Activated CD4-positive, alpha-beta T cell treated with anti-CD3 and anti-CD28 coated beads, Interleukin-2, amount 10 ng/mL, durations not matched to agents 7 days and 5 days (primary cell): ENCODE measurements around the gene C20orf202. TPM values are rescaled to one million over a fixed set of nuclear protein-coding genes. Genes with fewer than 3 reads are reported as not detected.

Source experiments
- CTCF ChIA-PET: fragments of 350-600 bp; sonication (Branson Sonifier 250); formaldehyde crosslinking; loops from one replicate; lab custom pipeline; 2021; ENCODE audit warnings: antibody characterized with exemption; lab: Charles Lee
- POLR2A ChIA-PET: fragments of 350-600 bp; sonication (Branson Sonifier 250); formaldehyde crosslinking; loops from one replicate; lab custom pipeline; 2021; ENCODE audit warnings: antibody characterized with exemption; lab: Charles Lee
- DNase-seq: peaks from one replicate; pipeline ENCODE4 v3.0.0-alpha.2; 2020
- H3K27ac Mint-ChIP-seq: one replicate; pipeline ENCODE4 v1.8.0; 2021; ENCODE audit warnings: mild to moderate bottlenecking, moderate library complexity, mixed read lengths
- H3K27me3 Mint-ChIP-seq: one replicate; pipeline ENCODE4 v1.8.0; 2021; ENCODE audit warnings: mixed read lengths
- H3K36me3 Mint-ChIP-seq: one replicate; pipeline ENCODE4 v1.8.0; 2021; ENCODE audit warnings: low read depth, mixed read lengths
- H3K4me1 Mint-ChIP-seq: one replicate; pipeline ENCODE4 v1.8.0; 2021; ENCODE audit warnings: mixed read lengths
- H3K4me3 Mint-ChIP-seq: one replicate; pipeline ENCODE4 v1.8.0; 2021; ENCODE audit warnings: mild to moderate bottlenecking, moderate library complexity, mixed read lengths
- H3K9me3 Mint-ChIP-seq: one replicate; pipeline ENCODE4 v1.8.0; 2021; ENCODE audit warnings: mixed read lengths
- total RNA-seq, 2 experiments: library from RNA; stranded (reverse); gene quantifications; one replicate each; pipeline ENCODE4 v1.2.3, GENCODE V29; 2021

Gene C20orf202
- total RNA-seq, 2 experiments from 2014 or later, result not detected

DNA sequence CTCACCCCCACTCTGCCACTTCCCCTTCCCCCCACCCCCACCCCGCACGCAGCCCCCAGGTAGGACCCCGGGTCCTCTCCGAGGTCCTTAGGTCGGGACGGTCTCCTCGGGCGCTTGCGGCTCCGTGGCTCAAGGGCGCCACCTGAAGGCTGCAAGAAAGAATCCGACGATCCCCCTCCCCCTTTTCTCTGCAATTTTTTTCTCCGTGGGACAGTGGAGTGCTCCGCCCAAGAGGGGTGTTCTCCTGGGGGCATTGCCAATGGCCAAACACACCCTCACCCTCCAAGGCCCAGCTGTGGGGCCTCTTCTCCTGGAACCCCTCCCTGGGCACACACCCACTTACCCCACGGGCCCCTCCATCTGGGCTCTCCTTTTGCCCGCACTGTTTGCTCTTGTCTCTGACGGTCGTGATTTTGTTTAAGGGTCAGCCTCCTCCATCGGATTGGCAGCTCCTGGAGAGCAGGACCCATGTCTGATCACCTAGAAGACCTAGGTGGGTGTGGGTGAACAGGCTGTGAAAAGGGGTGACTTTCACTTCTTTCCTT lies 17.4 kb upstream of the C20orf202 start:
- peak; percentile 59 for DNase-seq
- H3K9me3 Mint-ChIP-seq, result no peaks in the 10 kb centered on the region
- peak overlapping the region; percentile 53 for H3K4me3 Mint-ChIP-seq
- H3K27ac Mint-ChIP-seq, result no peak overlapping the region
- peaks cover 10% of the 10 kb centered on the region for H3K4me1 Mint-ChIP-seq
- POLR2A ChIA-PET, result no interaction called here
- no peaks in the 10 kb centered on the region for H3K36me3 Mint-ChIP-seq
- peaks cover 49% of the 10 kb centered on the region for H3K27me3 Mint-ChIP-seq
- CTCF ChIA-PET, result interaction anchor here (0.5 to 0.9 kb wide), 2 partner anchors 102 to 365 kb away, joined by 3 read pairs; no protein-coding TSS in a partner anchor

DNA sequence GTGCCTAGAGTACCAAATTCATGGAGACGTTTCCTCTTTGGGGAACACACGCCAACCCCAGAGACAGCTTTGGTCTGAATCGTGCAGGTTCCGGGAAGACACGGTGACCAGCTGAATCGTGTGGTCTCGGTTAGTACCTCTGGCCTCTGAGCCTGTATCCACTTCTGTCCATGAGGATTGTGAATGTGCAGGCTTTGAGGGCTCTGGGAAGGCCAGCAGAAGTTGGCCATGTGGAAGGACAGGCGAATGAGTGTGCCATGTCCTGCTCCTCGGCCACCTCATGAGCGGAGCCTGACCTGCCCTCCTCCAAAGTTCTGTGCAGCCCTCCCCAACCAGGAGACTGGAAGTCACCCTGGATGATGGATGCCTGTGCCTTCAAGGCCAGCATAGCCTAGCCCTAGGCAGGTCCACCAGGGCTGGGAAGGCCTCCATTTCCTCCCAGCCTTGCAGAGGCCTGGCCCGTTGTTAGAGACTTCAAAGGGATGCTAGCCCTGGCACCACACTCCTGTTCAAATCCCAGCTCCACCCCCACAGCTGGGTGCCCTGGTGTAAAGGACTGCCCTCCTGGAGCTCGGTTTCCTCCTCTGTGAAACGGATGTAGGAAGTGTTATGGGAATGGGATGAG lies 16.8 kb upstream of the C20orf202 start:
- Mint-ChIP-seq H3K9me3 (no peaks in the 10 kb centered on the region), H3K4me1 (peaks cover 10% of the 10 kb centered on the region), H3K27ac (no peak overlapping the region), H3K4me3 (no peak overlapping the region), H3K36me3 (no peaks in the 10 kb centered on the region), H3K27me3 (peaks cover 50% of the 10 kb centered on the region)
- no peak for DNase-seq
- POLR2A ChIA-PET, result no interaction called here
- CTCF ChIA-PET, result no interaction called here

DNA sequence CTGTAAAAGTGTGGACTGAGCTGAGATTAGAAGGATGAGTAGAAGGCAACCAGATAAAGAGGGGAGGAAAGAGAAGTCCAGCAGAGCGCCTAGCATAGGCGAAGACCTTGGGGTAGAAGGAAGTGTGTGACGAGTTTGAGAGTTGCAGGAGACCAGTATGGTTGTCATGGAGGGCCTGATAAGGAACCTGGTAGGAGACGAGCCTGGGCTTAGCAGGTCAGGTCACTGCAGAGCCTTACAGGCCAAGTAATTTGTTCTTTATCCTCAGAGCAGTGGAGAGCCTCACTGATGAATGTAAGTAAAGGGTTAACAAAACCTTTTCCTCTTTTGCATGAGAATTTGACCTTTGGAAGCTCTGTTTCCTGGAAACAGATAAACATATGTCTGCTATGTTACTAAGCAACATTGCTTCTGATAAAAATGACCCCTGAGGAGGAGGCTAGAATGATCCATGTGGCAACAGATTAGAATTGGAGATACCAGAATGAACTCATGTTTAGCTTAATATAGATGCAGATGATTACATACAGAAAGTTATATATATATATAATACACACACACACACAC lies 15.6 kb upstream of the C20orf202 start:
- peaks cover 44% of the 10 kb centered on the region for H3K27me3 Mint-ChIP-seq
- no peaks in the 10 kb centered on the region for H3K9me3 Mint-ChIP-seq
- no peaks in the 10 kb centered on the region for H3K36me3 Mint-ChIP-seq
- H3K4me1 Mint-ChIP-seq, result peaks cover 10% of the 10 kb centered on the region
- ChIA-PET POLR2A (no interaction called here), CTCF (no interaction called here)
- DNase-seq, result no peak
- no peak overlapping the region for H3K4me3 Mint-ChIP-seq
- H3K27ac Mint-ChIP-seq, result no peak overlapping the region

DNA sequence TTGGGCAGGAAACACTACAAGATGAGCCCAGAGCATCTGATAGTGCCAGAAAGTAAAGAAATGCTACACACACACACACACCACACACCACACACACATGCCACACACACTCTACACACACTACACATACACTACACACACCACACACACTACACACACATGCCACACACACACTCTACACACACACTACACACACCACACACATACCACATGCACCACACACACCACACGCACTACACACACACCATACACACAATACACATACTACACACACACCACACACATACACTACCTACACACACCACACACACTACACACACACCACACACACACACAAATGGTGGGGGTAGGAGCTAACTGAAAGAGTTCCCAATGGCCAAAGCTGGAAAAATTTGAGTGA lies 14.9 kb upstream of the C20orf202 start:
- Mint-ChIP-seq H3K9me3 (no peaks in the 10 kb centered on the region), H3K4me3 (no peak overlapping the region), H3K4me1 (peaks cover 10% of the 10 kb centered on the region), H3K36me3 (no peaks in the 10 kb centered on the region), H3K27ac (no peak overlapping the region), H3K27me3 (peaks cover 39% of the 10 kb centered on the region)
- ChIA-PET CTCF (no interaction called here), POLR2A (no interaction called here)
- no peak for DNase-seq

DNA sequence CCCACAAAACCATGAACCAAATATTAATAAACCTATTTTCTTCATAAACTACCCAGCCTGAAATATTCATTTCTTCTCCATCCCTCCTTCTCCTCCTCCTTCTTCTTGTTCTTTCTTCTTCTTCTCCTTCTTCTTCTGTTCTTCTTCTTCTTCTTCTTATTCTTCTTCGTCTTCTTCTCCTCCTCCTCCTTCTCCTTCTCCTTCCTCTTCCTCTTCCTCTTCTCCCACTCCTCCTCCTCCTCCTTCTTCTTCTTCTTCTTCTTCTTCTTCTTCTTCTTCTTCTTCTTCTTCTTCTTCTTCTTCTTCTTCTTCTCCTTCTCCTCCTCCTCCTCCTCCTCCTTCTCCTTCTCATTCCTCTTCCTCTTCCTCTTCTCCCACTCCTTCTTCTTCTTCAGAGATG lies 13.4 kb upstream of the C20orf202 start:
- POLR2A ChIA-PET, result no interaction called here
- Mint-ChIP-seq H3K27ac (no peak overlapping the region), H3K27me3 (peaks cover 24% of the 10 kb centered on the region), H3K9me3 (no peaks in the 10 kb centered on the region), H3K36me3 (no peaks in the 10 kb centered on the region), H3K4me3 (no peak overlapping the region), H3K4me1 (peaks cover 4% of the 10 kb centered on the region)
- CTCF ChIA-PET, result interaction anchor here (0.7 kb wide), 1 partner anchor 217 kb away, joined by 3 read pairs; no protein-coding TSS in a partner anchor
- no peak for DNase-seq

DNA sequence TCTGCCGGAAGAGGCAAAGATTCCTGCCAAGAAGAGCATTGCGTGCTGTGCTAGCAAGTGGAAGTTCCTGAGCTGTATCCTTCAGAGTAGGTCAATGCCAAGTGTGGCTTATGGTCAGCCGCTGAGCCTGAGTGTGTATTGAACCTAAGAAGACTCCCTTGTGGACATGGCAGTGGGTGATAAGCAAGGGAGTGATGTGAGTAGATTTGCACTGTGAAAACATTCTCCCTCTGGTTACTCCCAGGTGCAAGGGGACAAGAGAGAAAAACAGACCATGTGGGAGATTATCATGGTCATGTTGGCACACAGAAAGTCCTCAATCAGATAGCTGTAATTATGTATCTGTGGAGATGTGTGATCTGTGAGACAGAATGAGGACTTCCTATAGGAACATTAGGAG lies 12.4 kb upstream of the C20orf202 start:
- ChIA-PET CTCF (interaction anchor here (1.4 kb wide), 1 partner anchor 19 kb away, joined by 3 read pairs; no protein-coding TSS in a partner anchor), POLR2A (no interaction called here)
- Mint-ChIP-seq H3K27me3 (peaks cover 24% of the 10 kb centered on the region), H3K9me3 (no peaks in the 10 kb centered on the region), H3K27ac (no peak overlapping the region), H3K4me3 (no peak overlapping the region), H3K4me1 (peaks cover 3% of the 10 kb centered on the region), H3K36me3 (no peaks in the 10 kb centered on the region)
- no peak for DNase-seq

DNA sequence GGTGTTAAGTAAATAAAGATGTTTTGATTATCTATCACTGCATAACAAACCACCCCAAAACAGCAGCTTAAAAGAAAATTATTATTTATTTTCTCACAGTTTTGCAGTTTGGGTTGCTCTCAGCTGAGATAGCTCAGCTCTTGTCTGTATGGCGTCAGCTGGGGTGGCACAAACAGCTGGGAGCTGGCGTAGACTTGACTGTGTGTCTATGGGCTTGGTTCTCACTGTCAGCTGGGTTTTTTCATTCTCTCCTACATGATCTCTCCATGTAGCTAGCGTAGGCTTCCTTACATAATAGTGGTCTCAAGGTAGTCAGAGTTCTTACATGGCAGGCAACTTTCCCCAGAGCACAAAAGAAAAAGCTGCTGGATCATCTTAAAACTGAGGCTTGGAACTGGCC lies 12.0 kb upstream of the C20orf202 start:
- Mint-ChIP-seq H3K4me3 (no peak overlapping the region), H3K27me3 (peaks cover 20% of the 10 kb centered on the region), H3K36me3 (no peaks in the 10 kb centered on the region), H3K4me1 (no peaks in the 10 kb centered on the region), H3K27ac (no peak overlapping the region), H3K9me3 (no peaks in the 10 kb centered on the region)
- POLR2A ChIA-PET, result no interaction called here
- no peak for DNase-seq
- CTCF ChIA-PET, result interaction anchor here (0.5 to 1.4 kb wide), 2 partner anchors 19 to 1270 kb away, joined by 3 to 4 read pairs; no protein-coding TSS in a partner anchor

DNA sequence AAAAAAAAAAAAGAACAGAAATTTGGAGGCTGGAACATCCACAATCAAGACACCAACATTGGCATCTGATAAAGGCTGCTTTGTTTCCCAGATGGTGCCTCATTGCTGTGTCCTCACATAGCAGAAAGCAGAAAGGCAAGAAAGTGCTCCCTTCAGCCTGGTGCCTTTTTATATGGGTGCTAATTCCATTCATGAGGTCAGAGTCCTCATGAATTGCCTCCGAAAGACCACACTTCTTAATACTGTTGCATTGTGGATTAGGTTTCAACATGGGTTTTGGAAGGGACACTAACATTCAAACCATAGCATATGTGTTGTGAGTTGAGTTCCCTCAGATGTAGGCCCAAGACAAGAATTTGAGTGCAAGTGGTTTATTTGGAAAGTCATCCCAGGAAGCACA lies 8.0 kb upstream of the C20orf202 start:
- Mint-ChIP-seq H3K9me3 (peaks cover 4% of the 10 kb centered on the region), H3K36me3 (no peaks in the 10 kb centered on the region), H3K27me3 (peaks cover 8% of the 10 kb centered on the region), H3K4me3 (no peak overlapping the region), H3K4me1 (peaks cover 6% of the 10 kb centered on the region), H3K27ac (no peak overlapping the region)
- ChIA-PET POLR2A (no interaction called here), CTCF (no interaction called here)
- no peak for DNase-seq

DNA sequence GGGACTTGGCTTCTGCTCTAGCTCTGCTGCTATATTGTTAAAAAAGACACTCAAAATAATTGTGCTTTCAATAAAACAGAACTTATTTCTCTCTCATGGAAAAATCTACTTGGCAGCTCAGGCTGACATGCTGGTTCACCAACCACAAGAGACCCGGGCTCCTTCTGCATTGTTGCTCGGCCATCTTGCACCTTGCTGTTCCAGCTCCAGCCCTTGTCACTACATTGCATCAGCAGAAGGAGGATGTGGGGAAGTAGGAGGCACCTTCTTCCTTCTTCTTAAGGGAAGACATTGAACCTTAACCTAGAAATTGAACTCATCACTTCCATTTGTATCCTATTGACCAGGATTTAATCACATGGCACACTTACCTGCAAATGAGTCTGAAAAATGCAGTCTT lies 6.6 kb upstream of the C20orf202 start:
- Mint-ChIP-seq H3K27me3 (no peaks in the 10 kb centered on the region), H3K9me3 (peaks cover 4% of the 10 kb centered on the region), H3K4me3 (no peak overlapping the region), H3K27ac (no peak overlapping the region), H3K36me3 (no peaks in the 10 kb centered on the region), H3K4me1 (peaks cover 8% of the 10 kb centered on the region)
- POLR2A ChIA-PET, result no interaction called here
- no peak for DNase-seq
- CTCF ChIA-PET, result no interaction called here

DNA sequence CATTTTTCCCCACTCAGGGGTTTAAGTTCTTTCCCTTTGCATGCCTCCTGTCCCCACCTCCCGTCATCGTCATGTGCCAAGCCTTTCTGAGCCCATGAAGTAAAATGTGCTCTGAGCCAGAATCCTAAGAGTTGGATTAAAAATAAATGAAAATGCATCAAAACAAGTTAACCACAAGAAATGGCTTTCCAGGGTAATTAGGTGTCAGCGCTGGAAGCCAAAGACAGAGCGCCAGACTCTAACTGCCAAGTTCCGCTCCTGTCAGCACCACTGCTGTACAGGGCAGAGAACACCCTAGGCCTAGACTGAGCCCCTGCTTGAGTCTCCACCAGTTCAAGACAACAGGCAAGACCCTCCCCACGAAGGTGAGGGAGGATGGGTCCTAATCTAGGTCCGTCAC lies 5.5 kb upstream of the C20orf202 start:
- no peaks in the 10 kb centered on the region for H3K36me3 Mint-ChIP-seq
- CTCF ChIA-PET, result interaction anchor here (0.7 kb wide), 1 partner anchor 57 kb away, joined by 3 read pairs; no protein-coding TSS in a partner anchor
- no peak overlapping the region for H3K27ac Mint-ChIP-seq
- POLR2A ChIA-PET, result no interaction called here
- peaks cover 4% of the 10 kb centered on the region for H3K9me3 Mint-ChIP-seq
- no peak overlapping the region for H3K4me3 Mint-ChIP-seq
- no peak for DNase-seq
- H3K27me3 Mint-ChIP-seq, result no peaks in the 10 kb centered on the region
- peaks cover 8% of the 10 kb centered on the region for H3K4me1 Mint-ChIP-seq

DNA sequence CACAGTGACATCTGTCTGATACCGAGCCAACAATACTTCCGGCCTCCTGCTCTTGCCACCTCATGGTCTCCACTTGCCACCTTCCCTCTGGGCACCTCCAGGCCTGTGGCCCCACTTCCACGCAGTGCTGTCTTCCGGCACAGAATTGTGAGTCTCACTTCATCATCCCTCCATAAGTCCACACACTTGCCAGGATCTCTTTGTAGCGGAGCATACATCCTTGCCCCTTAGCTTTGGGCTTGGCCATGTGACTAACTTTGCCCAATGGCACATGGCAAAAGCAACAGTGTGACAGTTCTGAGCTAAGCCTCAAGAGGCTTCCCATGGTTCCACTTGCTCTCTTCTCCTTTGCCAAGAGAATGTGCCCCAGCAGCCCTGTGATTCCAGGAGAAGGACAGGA lies 4.5 kb upstream of the C20orf202 start:
- H3K27me3 Mint-ChIP-seq, result no peaks in the 10 kb centered on the region
- H3K4me1 Mint-ChIP-seq, result peaks cover 8% of the 10 kb centered on the region
- DNase-seq, result no peak
- H3K4me3 Mint-ChIP-seq, result no peak overlapping the region
- ChIA-PET POLR2A (no interaction called here), CTCF (no interaction called here)
- H3K27ac Mint-ChIP-seq, result no peak overlapping the region
- H3K36me3 Mint-ChIP-seq, result no peaks in the 10 kb centered on the region
- peaks cover 4% of the 10 kb centered on the region for H3K9me3 Mint-ChIP-seq

DNA sequence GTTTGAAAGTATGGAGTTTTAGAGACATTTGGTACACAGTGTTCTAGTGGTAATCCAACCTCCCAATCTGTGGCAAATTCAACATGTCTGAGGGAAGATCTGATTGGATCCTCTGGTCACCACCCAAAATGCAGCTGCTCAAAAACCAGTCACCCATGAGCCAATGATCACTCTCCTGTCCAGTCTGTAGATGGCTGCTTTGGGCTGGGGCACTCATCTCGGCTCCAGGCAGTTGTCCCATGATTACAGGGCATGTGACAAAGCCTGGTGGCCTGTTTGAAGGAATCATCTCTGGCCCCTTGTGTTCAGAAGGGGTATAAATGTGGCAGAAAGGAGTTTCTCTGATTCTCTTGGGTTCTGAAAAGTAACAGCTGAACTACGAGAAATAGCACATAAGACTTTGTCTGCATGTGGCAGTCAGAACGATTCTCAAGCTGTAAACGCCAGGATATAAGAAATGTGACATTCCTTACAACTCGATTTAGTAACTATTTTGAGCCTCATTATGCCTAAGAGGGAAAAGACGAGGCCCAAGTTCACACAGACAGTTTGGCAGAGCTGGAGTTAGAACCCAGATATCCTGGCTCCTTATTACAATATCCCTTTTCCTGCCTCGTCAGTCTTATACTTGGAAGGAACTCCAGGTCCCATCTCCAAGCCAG lies 3.9 kb upstream of the C20orf202 start:
- POLR2A ChIA-PET, result no interaction called here
- CTCF ChIA-PET, result interaction anchor here (1.9 kb wide), 1 partner anchor 15 kb away, joined by 6 read pairs; the partner anchor contains the start of gene TMEM74B
- H3K4me1 Mint-ChIP-seq, result peaks cover 8% of the 10 kb centered on the region
- no peak for DNase-seq
- no peak overlapping the region for H3K4me3 Mint-ChIP-seq
- H3K27ac Mint-ChIP-seq, result no peak overlapping the region
- H3K36me3 Mint-ChIP-seq, result no peaks in the 10 kb centered on the region
- no peaks in the 10 kb centered on the region for H3K27me3 Mint-ChIP-seq
- peaks cover 4% of the 10 kb centered on the region for H3K9me3 Mint-ChIP-seq

DNA sequence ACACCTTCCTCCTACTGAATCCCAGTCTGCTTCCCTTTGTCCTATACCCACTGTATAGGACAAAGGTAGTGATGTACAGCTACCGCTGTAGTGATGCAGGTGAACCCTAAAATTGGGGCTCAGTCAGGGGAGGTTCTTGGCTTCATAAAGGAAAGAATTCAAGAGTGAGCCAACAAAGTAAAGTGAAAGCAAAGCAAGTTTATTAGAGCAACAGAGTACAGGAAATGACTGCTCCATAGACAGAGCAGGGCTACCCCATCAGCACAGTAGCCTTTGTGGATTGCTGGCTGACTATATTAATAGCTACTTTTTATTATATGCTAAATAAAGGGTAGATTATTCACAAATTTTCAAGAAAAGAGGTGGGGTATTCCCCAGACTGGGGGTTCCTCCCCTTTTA lies 3.3 kb upstream of the C20orf202 start:
- H3K36me3 Mint-ChIP-seq, result no peaks in the 10 kb centered on the region
- CTCF ChIA-PET, result interaction anchor here (1.9 kb wide), 1 partner anchor 16 kb away, joined by 6 read pairs; the partner anchor contains the start of gene TMEM74B
- H3K4me1 Mint-ChIP-seq, result peaks cover 8% of the 10 kb centered on the region

More for the DNA sequence above, 3.3 kb upstream of the C20orf202 start:
- no peak overlapping the region for H3K4me3 Mint-ChIP-seq
- H3K27ac Mint-ChIP-seq, result no peak overlapping the region
- H3K27me3 Mint-ChIP-seq, result no peaks in the 10 kb centered on the region
- peaks cover 4% of the 10 kb centered on the region for H3K9me3 Mint-ChIP-seq
- POLR2A ChIA-PET, result no interaction called here
- DNase-seq, result no peak
